ENCODE measurements around the gene TCP10L. TPM values are rescaled to one million over a fixed set of nuclear protein-coding genes. Genes with fewer than 3 reads are reported as not detected.

TCP10L gene
- total and polyA plus RNA-seq, 10 of the 15 experiments (the other 5 are each of a cell fraction or from before 2014, with no cell fraction given), result 0.11 to 0.45 (median 0.19) TPM; not detected in 3

DNA sequence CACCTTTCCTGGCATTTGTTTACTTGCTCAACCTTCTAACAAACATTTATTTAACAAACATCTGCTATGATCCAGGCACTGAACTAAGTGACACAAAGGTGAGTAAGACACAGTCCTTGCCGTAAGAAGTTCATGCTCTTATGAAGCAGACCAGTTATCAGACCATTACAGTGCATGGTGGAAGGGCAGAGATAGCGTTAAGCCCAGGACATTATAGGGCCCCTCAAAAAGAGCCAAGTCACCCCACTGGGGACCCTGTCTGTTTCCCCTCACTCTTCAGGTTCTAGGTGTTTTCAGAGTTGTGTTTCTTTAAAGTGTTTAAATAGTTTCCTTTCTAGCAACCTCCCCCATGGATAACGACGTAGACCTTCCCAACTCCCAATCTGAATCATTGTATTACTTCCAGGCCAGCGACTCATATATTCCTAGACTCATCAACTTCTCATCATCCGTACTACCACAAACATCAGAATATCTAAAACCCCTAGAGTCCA lies 39.3 kb downstream of the TCP10L start:
- 17% methylated on average over 6 of the region's 6 CpGs for WGBS (ENCODE audit: insufficient coverage, insufficient replicate concordance, low lambda C conversion rate, missing lambda C conversion rate)
- RAD21 ChIA-PET (ENCODE audit: unreplicated experiment), result no interaction called here
- FAIRE-seq (no peak), ATAC-seq (no peak), DNase-seq (ENCODE audit: low read depth, low spot score) (no peak)
- BruUV-seq (replicated peaks), result no TSS peak
- no peaks in the 10 kb centered on the region for H3K9me3 ChIP-seq (replicated peaks; ENCODE audit: control insufficient read depth, insufficient read depth, low read length)
- H3K27me3 ChIP-seq (replicated peaks in 1 of 2; ENCODE audit: control insufficient read depth in 2 of 2, insufficient read depth in 2 of 2, low read length in 1 of 2), result no peaks in the 10 kb centered on the region
- TF ChIP-seq IRF5 (IDR thresholded peaks at IDR 0.05; ENCODE audit: borderline replicate concordance) (no peak), BMI1 (IDR thresholded peaks at IDR 0.05; ENCODE audit: borderline replicate concordance) (no peak), CHD2 (IDR thresholded peaks at IDR 0.05; ENCODE audit: borderline replicate concordance, low read depth, low read length) (no peak), NR2F1 (conservative IDR thresholded peaks at IDR 0.05) (no peak)
- POLR2A ChIA-PET, result no interaction called here
- H3K4me3 ChIP-seq, result no peak overlapping the region
- no peaks in the 10 kb centered on the region for H3K79me2 ChIP-seq (ENCODE audit: control insufficient read depth, insufficient read depth, low read length)
- CTCF ChIA-PET, result interaction anchor here (0.6 kb wide), 1 partner anchor 9 kb away, joined by 3 read pairs; no protein-coding TSS in a partner anchor
- in situ Hi-C loops (cut with MboI) (no loop called here), intact Hi-C loops (cut with micrococcal nuclease; ENCODE audit: unreplicated experiment) (no loop called here)
- no peaks in the 10 kb centered on the region for H3K36me3 ChIP-seq (ENCODE audit: control insufficient read depth in 2 of 2, insufficient read depth in 2 of 2, low read length in 1 of 2)
- no peak overlapping the region for H3K4me2 ChIP-seq (ENCODE audit: control insufficient read depth, insufficient read depth)
- H3K4me1 ChIP-seq (ENCODE audit: control insufficient read depth, insufficient read depth, low read length), result no peaks in the 10 kb centered on the region
- SMC1A ChIA-PET (ENCODE audit: uncharacterized antibody, unreplicated experiment), result no interaction called here
- H3K27ac ChIP-seq (ENCODE audit: control insufficient read depth, insufficient read depth), result no peak overlapping the region
- no peaks in the 10 kb centered on the region for H4K20me1 ChIP-seq (ENCODE audit: control insufficient read depth, insufficient read depth)
- no peak overlapping the region for H3K9ac ChIP-seq (ENCODE audit: control insufficient read depth, insufficient read depth, low read length)
- H2AFZ ChIP-seq (ENCODE audit: control insufficient read depth, low read depth, low read length), result no peak overlapping the region

GRCh38 chr21:32544697-32545096 lies 40.6 kb downstream of the TCP10L start:
- POLR2A ChIA-PET, result no interaction called here
- TF ChIP-seq CBX3 (IDR thresholded peaks at IDR 0.05; ENCODE audit: borderline replicate concordance, low read depth), result no peak
- no peak for TF ChIP-seq JUNB (IDR thresholded peaks at IDR 0.05)
- no peak for TF ChIP-seq ZSCAN29 (IDR thresholded peaks at IDR 0.05)
- TF ChIP-seq TCF3 (IDR thresholded peaks at IDR 0.05; ENCODE audit: borderline replicate concordance, insufficient read depth, low read depth, low read length), result no peak
- TF ChIP-seq NR2F1 (conservative IDR thresholded peaks at IDR 0.05), result no peak
- no peak for TF ChIP-seq REST (IDR thresholded peaks at IDR 0.05; ENCODE audit: low read depth, low read length)
- no peak for TF ChIP-seq KDM1A (IDR thresholded peaks at IDR 0.05; ENCODE audit: borderline replicate concordance)
- TF ChIP-seq, protein P1, sequence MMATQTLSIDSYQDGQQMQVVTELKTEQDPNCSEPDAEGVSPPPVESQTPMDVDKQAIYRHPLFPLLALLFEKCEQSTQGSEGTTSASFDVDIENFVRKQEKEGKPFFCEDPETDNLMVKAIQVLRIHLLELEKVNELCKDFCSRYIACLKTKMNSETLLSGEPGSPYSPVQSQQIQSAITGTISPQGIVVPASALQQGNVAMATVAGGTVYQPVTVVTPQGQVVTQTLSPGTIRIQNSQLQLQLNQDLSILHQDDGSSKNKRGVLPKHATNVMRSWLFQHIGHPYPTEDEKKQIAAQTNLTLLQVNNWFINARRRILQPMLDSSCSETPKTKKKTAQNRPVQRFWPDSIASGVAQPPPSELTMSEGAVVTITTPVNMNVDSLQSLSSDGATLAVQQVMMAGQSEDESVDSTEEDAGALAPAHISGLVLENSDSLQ (IDR thresholded peaks at IDR 0.05), result no peak
- TF ChIP-seq BACH1 (IDR thresholded peaks at IDR 0.05; ENCODE audit: borderline replicate concordance), result no peak

More at GRCh38 chr21:32544697-32545096, 40.6 kb downstream of the TCP10L start:
- no peaks in the 10 kb centered on the region for H3K36me3 ChIP-seq (ENCODE audit: control insufficient read depth in 2 of 2, insufficient read depth in 2 of 2, low read length in 1 of 2)
- no peak for DNase-seq (ENCODE audit: low read depth, low spot score)
- no TSS peak for BruUV-seq (replicated peaks)
- no peak overlapping the region for H3K4me2 ChIP-seq (ENCODE audit: control insufficient read depth, insufficient read depth)
- H3K9ac ChIP-seq (ENCODE audit: control insufficient read depth, insufficient read depth, low read length), result no peak overlapping the region
- SMC1A ChIA-PET (ENCODE audit: uncharacterized antibody, unreplicated experiment), result interaction anchor here (0.5 kb wide), 1 partner anchor 565 kb away, joined by 4 read pairs; no protein-coding TSS in a partner anchor
- FAIRE-seq, result no peak
- H3K79me2 ChIP-seq (ENCODE audit: control insufficient read depth, insufficient read depth, low read length), result no peaks in the 10 kb centered on the region
- RAD21 ChIA-PET (ENCODE audit: unreplicated experiment), result no interaction called here
- no peaks in the 10 kb centered on the region for H3K4me1 ChIP-seq (ENCODE audit: control insufficient read depth, insufficient read depth, low read length)
- intact Hi-C loops (cut with micrococcal nuclease; ENCODE audit: unreplicated experiment) (no loop called here), in situ Hi-C loops (cut with MboI) (no loop called here)
- no peak overlapping the region for H2AFZ ChIP-seq (ENCODE audit: control insufficient read depth, low read depth, low read length)
- CTCF ChIA-PET, result no interaction called here
- no peaks in the 10 kb centered on the region for H3K27me3 ChIP-seq (replicated peaks in 1 of 2; ENCODE audit: control insufficient read depth in 2 of 2, insufficient read depth in 2 of 2, low read length in 1 of 2)
- no peak for ATAC-seq
- no peaks in the 10 kb centered on the region for H4K20me1 ChIP-seq (ENCODE audit: control insufficient read depth, insufficient read depth)
- no peak overlapping the region for H3K27ac ChIP-seq (ENCODE audit: control insufficient read depth, insufficient read depth)
- H3K4me3 ChIP-seq, result no peak overlapping the region
- H3K9me3 ChIP-seq (replicated peaks; ENCODE audit: control insufficient read depth, insufficient read depth, low read length), result no peaks in the 10 kb centered on the region
- 77% methylated on average over 3 of the region's 4 CpGs for WGBS (ENCODE audit: insufficient coverage, insufficient replicate concordance, low lambda C conversion rate, missing lambda C conversion rate)
